ENCODE data around the gene KLF2. TPM values are rescaled to one million over a fixed set of nuclear protein-coding genes. Genes with fewer than 3 reads are reported as not detected.
A peak's percentile ranks its signal among the peaks of the same experiment; 100 is the strongest.

Gene KLF2
- total RNA-seq, 1 donor from 2014 or later, result 198 TPM

- no peaks in the 10 kb centered on the region for H3K9me3 ChIP-seq
- DNase-seq (no peak), ATAC-seq (no peak)
- intact Hi-C loops (cut with DNase I), result no loop called here
- H3K36me3 ChIP-seq, result no peaks in the 10 kb centered on the region
- no peak for TF ChIP-seq CTCF (IDR thresholded peaks at IDR 0.05)
- peaks cover 27% of the 10 kb centered on the region for H3K4me1 ChIP-seq
- H3K27me3 ChIP-seq, result no peaks in the 10 kb centered on the region
- H3K4me3 ChIP-seq, result no peak overlapping the region
- H3K27ac ChIP-seq, result no peak overlapping the region
Observed at GRCh38 chr19:16359074-16359473, 34.4 kb downstream of the KLF2 start.

- ATAC-seq (no peak), DNase-seq (no peak)
- no peak for TF ChIP-seq CTCF (IDR thresholded peaks at IDR 0.05)
- Histone ChIP-seq H3K4me3 (no peak overlapping the region), H3K9me3 (no peaks in the 10 kb centered on the region), H3K36me3 (no peaks in the 10 kb centered on the region), H3K4me1 (peaks cover 24% of the 10 kb centered on the region), H3K27ac (no peak overlapping the region), H3K27me3 (no peaks in the 10 kb centered on the region)
- intact Hi-C loops (cut with DNase I), result no loop called here
Observed at GRCh38 chr19:16359964-16360363, 35.3 kb downstream of the KLF2 start.

- intact Hi-C loops (cut with DNase I), result no loop called here
- Histone ChIP-seq H3K9me3 (no peaks in the 10 kb centered on the region), H3K4me1 (peaks cover 24% of the 10 kb centered on the region), H3K36me3 (no peaks in the 10 kb centered on the region), H3K4me3 (no peak overlapping the region), H3K27me3 (no peaks in the 10 kb centered on the region), H3K27ac (peak overlapping the region; percentile 44)
- DNase-seq (no peak), ATAC-seq (no peak)
- no peak for TF ChIP-seq CTCF (IDR thresholded peaks at IDR 0.05)
Observed at GRCh38 chr19:16360738-16361137, 36.1 kb downstream of the KLF2 start.

- TF ChIP-seq CTCF (IDR thresholded peaks at IDR 0.05), result no peak
- Histone ChIP-seq H3K36me3 (no peaks in the 10 kb centered on the region), H3K9me3 (no peaks in the 10 kb centered on the region), H3K27ac (peak overlapping the region; percentile 44), H3K4me1 (peaks cover 25% of the 10 kb centered on the region), H3K27me3 (no peaks in the 10 kb centered on the region), H3K4me3 (no peak overlapping the region)
- DNase-seq, result no peak
- intact Hi-C loops (cut with DNase I), result no loop called here
- ATAC-seq, result peak; percentile 12
Observed at GRCh38 chr19:16361254-16361653, 36.6 kb downstream of the KLF2 start.

GRCh38 chr19:16361926-16362325, 37.3 kb downstream of the KLF2 start:
- Histone ChIP-seq H3K9me3 (no peaks in the 10 kb centered on the region), H3K27ac (peak overlapping the region; percentile 44), H3K4me1 (peaks cover 25% of the 10 kb centered on the region), H3K27me3 (no peaks in the 10 kb centered on the region), H3K36me3 (no peaks in the 10 kb centered on the region), H3K4me3 (no peak overlapping the region)
- ATAC-seq (no peak), DNase-seq (no peak)
- intact Hi-C loops (cut with DNase I), result no loop called here
- no peak for TF ChIP-seq CTCF (IDR thresholded peaks at IDR 0.05)
